NAMALWA (cell line): ENCODE results near the gene ADGRL3.
"Not testable (repeated sequence)": the region's sequence is repeated elsewhere in the genome, so short reads cannot be mapped to it uniquely, and the experiment has no call there.

Source experiments
- DNase-seq: peaks from one replicate; pipeline ENCODE4 v3.0.0-alpha.2; 2015; ENCODE audit warnings: low spot score

Gene ADGRL3

DNA sequence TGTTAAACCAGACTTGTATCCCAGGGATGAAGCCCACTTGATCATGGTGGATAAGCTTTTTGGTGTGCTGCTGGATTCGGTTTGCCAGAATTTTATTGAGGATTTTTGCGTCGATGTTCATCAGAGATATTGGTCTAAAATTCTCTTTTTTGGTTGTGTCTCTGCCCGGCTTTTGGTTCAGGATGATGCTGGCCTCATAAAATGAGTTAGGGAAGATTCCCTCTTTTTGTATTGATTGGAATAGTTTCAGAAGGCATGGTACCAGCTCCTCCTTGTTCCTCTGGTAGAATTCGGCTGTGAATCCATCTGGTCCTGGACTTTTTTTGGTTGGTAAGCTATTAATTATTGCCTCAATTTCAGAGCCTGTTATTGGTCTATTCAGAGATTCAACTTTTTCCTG lies 556.8 kb downstream of the ADGRL3 start:
- not testable (repeated sequence) for DNase-seq

- DNase-seq: not testable (repeated sequence)
Measured at GRCh38 chr4:61757983-61758382, 557.9 kb downstream of the ADGRL3 start.

- DNase-seq: not testable (repeated sequence)
Measured at GRCh38 chr4:61758596-61758995, 558.5 kb downstream of the ADGRL3 start.

DNA sequence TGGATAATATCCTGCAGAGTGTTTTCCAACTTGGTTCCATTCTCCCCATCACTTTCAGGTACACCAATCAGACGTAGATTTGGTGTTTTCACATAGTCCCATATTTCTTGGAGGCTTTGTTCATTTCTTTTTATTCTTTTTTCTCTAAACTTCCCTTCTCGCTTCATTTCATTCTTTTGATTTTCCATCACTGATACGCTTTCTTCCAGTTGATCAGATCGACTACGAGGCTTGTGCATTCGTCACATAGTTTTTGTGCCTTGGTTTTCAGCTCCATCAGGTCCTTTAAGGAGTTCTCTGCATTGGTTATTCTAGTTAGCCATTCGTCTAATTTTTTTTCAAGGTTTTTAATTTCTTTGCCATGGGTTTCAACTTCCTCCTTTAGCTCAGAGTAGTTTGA lies 559.1 kb downstream of the ADGRL3 start:
- not testable (repeated sequence) for DNase-seq

- not testable (repeated sequence) for DNase-seq
Measured at GRCh38 chr4:61759885-61760284, 559.8 kb downstream of the ADGRL3 start.

GRCh38 chr4:61760820-61761219 lies 560.7 kb downstream of the ADGRL3 start:
- no peak for DNase-seq

DNA sequence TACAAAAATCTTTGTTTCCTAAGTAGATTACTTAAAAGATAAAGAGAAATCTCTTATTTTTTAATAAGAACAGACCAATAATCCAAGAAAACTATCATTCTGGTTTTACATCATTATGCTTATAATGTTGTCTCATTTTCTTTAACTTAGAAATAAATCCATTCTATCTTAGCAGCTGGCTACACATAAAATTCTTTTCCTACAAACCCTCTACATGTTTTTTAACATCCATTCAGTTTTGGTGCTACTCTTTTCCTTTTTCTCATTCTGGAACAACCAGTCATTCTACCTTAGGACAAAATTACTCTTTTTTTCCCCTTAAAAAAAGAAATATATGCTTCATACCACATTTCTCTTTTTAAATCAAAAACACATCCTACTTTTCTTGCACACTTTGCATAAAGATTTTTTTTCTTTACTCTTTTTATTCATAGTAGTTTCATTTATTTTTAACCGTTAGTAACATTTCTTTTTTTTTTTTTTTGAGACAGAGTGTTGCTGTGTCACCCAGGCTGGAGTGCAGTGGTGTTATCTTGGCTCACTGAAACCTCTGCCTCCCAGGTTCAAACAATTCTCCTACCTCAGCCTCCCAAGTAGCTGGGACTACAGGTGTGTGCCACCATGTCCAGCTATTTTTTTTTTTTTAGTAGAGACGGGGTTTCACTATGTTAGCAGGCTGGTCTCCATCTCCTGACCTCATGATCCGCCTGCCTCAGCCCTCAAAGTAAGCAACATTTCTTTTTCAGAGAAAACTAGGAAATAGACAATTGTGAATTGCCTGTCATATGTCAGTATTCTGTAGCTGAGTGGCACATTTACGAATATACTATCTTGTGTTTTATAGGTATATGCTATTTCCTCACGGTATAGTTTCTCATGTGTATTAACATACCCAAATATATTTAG lies 562.8 kb downstream of the ADGRL3 start:
- DNase-seq: no peak

GRCh38 chr4:61763682-61764081 lies 563.6 kb downstream of the ADGRL3 start:
- DNase-seq: no peak

DNA sequence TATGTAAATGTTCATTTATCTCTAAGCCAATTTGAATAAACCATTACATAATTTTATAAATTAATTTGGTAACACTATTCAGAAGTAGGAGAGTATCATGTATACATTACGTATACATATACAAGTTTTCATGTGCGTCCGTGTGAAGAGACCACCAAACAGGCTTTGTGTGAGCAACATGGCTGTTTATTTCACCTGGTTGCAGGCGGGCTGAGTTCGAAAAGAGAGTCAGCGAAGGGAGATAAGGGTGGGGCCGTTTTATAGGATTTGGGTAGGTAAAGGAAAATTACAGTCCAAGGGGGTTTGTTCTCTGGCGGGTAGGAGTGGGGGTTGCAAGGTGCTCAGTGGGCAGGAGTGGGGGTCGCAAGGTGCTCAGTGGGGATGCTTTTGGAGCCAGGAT lies 564.0 kb downstream of the ADGRL3 start:
- not testable (repeated sequence) for DNase-seq

- DNase-seq: not testable (repeated sequence)
Measured at GRCh38 chr4:61769444-61770167, 569.5 kb downstream of the ADGRL3 start.

- no peak for DNase-seq
Measured at GRCh38 chr4:61770456-61770855, 570.3 kb downstream of the ADGRL3 start.

DNA sequence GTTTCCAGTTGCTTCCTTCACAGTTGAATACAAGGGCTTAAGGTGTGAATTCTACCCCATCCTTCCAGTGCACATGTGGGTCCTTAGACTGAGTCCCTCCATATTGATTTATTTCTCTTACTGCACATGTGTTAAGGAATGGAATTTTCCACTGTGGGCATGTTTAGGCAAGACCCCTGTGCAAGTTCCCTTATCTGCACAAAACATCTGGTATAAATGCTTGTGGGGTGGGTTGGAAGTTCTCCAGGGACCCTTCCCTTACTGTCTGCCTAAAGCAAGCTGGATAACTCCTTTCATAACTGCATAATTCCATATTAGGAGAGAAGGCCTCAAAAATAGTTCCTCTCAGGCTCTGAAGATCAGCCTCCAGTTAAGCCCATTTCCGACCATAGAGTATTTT lies 570.9 kb downstream of the ADGRL3 start:
- no peak for DNase-seq

DNA sequence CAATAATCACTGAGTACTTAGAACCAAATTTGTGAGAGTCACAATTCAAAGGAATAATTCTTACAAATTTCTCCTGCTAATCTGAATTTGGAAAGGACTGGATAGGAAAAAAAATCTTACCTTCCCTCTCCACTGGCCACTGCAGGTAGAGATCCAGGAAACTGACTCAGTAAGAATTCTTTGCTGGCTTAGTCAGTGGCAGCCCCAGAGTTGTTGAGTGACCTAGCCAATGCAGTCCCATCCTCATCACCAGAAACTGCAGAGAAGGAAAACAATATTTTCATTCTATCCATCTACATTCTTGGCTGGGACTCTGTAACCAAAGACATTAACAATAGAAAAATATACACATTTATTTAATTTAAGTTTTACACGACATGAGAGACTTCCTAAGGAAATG lies 572.0 kb downstream of the ADGRL3 start:
- DNase-seq: no peak

DNA sequence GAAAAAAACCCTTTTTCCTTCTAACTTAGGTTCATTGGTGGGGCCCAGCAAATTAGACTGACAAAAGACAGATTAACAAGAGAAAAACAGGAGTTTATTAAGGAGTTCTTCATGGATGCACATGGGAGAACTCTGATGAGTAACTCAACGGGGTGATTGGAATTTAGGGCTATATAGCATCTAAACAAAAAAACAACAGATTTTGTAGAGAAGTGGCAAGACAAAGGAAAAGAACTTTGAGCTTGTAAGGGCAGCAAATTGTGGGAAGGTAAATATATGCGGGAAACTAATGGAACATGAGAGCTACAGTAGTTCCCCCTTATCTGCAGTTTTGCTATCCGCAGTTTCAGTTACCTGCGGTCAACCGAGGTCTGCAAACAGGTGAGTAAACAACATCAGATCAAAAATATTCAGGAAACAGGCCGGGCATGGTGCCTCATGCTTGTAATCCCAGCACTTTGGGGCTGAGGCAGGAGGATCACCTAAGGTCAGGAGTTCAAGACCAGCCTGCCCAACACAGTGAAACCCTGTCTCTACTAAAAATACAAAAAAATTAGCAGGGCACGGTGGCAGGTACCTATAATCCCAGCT lies 573.6 kb downstream of the ADGRL3 start:
- no peak for DNase-seq

DNA sequence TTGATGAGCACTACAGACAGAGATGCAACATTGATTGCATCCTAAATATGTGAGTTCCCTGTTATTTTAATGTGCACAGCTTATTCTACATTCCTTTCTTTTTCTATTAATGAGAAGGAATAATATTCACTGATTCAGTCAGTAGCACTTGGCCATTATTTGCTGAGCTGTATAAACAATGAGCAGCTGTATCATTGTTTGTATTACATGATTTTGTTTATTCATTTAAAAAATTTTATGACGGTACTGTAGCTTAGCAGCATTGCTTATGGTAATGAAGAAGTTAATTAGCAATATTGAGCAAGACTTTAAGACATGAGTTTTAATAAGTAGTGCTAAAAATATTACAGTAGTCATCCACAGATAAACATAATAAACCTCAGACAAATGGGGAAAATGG lies 582.0 kb downstream of the ADGRL3 start:
- no peak for DNase-seq

- no peak for DNase-seq
Measured at GRCh38 chr4:61783050-61783449, 582.9 kb downstream of the ADGRL3 start.

DNA sequence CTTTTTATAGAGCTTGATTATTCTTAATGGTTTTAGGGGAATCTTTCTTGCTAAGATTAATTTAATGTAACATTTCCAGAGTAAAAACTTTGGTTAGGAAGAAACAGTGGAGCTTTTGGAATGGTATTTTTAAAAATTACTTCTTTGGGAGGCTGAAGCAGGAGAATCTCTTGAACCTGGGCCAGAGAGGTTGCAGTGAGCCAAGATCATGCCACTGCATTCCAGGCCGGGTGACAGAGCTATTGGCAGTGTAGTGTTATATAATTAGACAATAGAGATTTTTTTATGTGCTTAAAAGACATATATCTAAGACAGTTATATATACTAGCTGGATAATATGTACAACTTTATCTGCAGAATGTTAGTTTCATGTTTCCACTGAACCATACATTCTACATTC lies 585.6 kb downstream of the ADGRL3 start:
- DNase-seq: no peak

GRCh38 chr4:61786211-61786610 lies 586.1 kb downstream of the ADGRL3 start:
- DNase-seq: no peak

GRCh38 chr4:61795998-61796397 lies 595.9 kb downstream of the ADGRL3 start:
- DNase-seq: no peak

DNA sequence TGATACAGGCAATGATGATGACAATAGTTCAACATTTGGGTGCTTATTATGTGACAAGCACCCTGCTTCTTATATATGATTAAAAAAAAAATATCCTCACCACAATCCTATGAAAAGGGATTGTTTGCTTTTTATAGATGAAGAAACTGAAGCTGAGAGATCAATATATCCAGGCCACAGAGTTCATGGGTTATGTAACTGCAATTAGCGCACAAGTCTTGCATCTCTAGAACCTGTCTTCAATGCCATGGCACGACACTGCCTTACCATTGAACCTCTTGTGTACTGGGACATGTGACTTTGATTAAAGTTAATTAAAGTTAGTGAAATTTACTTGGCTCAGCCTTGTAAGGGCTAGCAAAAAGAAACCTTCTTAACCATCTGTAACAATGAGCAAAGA lies 599.7 kb downstream of the ADGRL3 start:
- no peak for DNase-seq

- DNase-seq: no peak
Measured at GRCh38 chr4:61805227-61805626, 605.1 kb downstream of the ADGRL3 start.

DNA sequence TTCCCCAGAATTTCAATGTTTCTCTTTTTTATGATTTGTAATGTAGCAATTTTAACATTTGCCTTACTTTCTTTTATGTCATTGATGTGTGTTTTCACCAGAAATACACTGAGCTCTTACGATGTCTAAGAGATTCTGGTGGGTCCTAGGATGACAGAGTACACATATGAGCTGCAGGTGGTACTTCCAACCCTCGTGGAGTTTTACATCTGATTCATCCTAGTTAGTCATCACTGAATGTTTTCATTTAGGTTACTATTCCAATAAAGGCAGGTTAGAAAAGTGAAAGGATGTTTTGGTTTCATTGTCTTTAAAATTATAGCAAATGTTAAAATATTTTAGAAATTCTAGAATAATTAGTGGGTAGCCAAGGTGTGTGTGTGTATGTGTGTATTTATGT lies 605.9 kb downstream of the ADGRL3 start:
- no peak for DNase-seq

DNA sequence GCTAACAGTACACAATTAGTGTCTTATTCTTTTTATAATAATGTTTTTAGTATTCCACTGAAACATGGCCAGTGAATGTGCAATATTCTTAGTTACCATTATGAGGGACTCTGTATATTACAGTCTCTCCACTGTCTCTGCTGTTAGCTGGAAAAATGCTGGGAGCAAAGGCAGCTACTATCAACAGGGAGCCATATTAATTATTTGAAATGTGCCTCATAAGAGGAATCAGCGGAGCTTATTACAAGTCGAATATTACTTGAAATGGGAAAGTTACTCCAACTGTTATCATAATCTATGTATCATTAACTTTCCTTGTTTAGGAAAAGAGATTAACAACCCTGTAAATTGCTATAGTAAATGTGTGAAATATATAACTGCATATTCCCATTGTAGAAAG lies 612.0 kb downstream of the ADGRL3 start:
- no peak for DNase-seq
